Measurements from ENCODE around the gene KIRREL3.

The KIRREL3 gene

DNA sequence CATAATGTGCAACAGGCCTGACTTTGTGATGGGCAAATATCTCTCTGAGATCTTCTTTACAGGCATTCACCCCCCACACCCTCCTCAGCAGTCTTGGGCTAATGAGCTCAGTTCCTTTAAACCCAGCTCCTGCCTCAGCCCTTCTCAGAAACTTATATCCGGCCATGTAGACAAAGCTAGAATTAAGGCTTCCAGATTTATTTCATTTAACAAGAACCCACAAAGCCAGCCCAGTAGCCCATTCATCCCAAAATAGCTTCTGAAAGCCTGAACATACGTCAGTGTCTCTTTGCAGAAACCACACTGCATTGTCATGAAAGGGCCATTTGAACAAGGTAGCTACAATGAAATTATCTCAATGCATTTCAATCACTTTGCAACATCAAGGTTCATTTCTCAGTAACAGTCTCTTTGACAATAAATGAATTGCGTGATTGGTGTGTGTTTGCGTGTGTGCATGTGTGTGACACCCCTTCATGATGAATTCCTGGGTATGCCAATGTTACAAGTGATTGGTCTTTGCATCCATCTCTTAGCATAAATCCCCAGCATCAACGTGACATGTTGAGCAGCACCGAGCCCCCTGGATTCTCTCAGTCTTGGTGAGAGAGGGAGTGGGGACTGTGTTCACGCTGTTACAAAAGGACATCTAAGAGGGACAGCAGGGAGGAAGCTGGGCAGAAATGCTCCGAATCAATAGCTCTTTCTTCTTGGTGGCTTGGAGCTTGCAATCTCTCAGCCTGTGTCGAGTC is 299.6 kb downstream of the KIRREL3 start:
- no peak for DNase-seq

DNA sequence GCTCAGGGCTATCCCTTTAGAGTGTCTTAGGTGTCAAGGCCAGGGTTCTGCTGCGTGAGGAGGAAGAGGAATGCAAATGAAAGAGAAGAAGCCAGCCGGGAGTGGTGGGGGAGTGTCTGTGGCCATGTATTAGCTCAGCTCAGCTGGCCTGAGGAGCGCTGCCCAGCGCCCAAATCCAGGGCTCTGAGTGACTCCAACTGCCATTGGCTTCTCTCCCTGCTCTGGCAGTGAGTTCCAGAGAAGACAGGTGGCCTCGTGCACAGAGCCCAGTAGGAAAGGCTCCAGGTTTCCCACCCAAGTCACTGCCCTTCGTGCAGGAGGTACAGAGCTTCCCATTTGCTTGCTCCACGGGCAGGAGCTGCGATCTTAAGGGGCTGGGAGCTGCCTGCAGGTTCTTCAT is 302.0 kb downstream of the KIRREL3 start:
- DNase-seq: no peak

DNA sequence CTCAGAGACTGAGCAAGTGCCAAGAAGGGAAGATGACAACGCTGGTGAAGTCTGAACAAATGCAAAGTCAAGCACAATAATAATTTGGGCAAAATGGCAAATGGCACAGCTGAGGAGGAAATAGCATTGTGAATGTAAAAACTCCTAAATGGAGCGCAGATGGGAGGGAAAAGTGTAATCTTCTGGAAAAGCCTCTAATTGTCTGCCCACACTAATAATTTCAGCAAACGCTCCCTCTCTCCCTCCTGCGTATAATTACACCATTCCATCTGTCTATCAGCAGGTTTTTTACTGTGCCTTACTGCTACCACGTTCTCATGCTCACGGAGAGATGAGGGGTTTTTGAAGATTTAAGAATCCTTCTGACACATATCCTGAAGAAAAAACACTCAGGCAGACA is 302.6 kb downstream of the KIRREL3 start:
- no peak for DNase-seq

DNA sequence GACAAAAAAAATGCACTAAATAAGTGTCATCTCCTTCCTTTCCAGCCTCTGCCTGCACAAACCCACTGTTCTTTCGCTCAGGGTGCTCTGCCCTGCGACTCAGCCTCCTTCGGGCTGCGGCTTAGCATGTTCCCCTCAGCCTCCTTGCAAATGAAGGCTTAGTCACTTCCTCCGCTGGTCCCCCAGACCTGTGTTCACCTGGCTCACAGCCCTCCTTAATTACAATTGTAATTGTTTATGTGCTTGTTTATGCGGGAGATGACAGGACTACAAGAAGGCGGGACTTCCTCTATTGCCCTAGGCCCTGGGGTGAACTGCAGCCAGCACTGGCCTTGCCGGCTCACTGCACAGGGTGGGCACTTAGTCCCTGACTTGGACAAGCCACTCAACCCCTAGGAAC is 303.6 kb downstream of the KIRREL3 start:
- DNase-seq: no peak

DNA sequence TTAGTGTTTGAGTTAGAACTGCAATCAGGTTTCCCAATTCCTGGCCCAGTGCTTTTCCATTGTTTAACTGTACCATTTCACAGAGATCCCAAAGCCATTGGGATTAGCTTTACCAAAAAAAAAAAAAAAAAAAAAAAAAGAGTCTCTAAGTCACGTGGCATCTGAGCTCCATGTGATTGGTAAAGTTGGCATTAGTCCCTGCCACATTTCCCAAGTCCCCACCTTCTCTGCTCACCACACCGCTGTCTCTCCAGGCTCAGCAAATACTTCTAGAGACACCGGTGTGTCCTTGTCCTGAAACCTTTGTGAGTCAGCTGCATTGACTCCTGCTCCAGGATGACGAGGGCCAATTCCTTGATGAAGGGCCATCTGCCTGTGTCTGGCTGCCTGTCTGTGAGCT is 305.3 kb downstream of the KIRREL3 start:
- no peak for DNase-seq

DNA sequence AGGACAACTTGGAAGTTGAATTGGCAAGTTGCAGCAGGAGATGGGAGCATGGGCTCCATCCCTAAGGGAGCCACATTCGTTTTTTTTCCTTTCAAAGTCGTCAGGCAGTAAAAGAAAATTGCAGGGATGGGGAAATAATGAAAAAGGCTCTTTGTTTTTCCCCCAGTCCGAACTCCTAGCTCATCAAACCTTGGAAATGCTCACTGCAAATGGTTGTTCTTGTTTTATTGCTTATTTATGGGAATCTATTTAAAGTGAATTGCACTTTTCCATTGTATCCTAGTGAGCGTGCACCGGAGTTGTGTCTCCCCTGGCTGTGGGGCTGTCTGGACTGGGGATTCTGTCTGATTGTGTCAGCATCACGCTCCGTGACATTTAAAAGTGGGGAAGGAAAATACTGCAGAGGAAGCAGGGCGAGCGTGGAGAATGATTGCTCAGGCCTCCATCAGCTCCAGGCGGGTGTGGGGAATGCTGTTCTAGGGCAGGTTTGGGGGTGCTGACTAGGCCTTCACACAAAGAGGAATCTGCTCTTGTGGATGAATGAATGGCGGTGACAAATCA is 306.4 kb downstream of the KIRREL3 start:
- DNase-seq: no peak

DNA sequence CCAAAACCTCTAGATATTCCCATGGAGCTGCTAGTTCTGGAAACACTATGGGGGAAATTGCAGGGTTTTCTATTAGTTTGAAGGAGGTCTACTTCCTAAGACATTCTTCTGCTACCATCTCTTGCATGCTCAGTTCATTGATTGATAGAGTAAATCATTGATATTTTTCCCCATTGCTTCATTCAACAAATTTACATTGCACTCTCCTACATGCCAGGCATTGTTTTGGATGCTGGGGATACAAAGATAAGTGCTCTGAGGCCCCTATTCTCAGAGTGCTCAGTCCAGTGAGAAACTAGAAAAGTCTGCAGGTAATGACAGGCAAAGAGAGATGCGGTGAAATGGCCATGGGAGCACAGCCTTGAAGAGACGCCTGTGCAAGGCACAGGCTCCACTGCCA is 313.1 kb downstream of the KIRREL3 start:
- no peak for DNase-seq

DNA sequence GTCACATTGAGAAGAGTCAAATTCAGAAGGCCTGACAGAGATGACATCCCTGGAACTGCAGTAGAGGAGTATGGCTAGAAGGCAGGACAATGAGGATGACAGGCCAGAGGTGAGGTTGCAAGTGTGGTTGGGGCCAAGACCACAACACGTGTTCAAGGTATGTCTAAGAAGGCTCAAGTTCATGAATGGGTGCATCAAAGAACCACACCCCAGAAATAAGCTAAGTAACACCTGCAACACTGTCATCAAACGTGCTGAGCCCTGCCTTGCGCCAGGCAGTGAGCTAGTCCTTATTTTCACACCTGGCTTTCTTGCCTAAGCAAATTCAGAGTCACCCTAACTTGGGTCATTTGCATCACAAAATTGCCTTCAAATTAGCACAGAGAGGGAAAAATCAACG is 313.6 kb downstream of the KIRREL3 start:
- no peak for DNase-seq

DNA sequence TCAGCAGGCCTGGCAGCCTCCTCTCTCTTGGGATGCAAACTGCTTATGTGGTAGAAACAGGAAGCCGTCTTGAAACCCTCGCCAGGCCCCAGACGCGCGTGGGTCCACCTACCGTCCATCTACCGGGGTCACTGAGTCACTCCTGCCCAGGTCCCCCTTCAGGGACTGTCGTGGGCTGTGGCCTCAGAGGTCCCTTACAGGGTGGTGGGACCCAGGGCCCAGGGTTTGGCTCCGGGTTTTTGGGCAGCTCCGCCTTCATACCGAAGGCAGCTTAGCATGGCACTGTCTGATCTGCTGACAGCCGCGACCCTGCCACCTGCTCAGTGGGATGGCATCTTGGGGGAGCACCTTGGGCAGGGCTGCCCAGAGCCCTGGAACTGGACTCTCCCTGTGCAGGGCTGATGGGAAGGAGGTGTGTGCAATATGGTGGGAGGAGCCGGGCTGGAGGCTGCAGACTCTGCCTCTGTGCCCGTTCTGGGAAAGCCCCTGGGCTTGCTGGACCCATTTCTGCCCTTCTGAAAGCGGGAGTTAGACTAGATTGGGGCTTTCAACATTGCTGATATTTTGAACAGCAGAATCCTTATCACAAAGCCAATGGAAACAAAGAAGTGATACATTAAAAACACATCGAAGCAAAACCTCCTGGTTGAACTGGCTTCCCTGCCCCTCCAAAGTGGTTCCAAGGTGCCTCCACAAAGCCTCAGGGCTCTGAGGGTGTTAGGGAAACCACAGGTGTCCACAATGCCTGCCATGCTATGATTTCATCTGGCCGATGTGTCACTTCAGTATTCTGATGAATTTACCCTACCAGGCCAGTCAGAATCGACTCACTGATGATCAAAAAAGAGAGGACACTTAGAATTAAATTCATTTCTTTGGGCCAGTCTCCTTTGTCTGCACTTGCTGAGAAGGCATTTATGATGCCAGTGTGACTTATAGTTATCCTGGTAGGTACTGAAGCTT is 316.5 kb downstream of the KIRREL3 start:
- no peak for DNase-seq

DNA sequence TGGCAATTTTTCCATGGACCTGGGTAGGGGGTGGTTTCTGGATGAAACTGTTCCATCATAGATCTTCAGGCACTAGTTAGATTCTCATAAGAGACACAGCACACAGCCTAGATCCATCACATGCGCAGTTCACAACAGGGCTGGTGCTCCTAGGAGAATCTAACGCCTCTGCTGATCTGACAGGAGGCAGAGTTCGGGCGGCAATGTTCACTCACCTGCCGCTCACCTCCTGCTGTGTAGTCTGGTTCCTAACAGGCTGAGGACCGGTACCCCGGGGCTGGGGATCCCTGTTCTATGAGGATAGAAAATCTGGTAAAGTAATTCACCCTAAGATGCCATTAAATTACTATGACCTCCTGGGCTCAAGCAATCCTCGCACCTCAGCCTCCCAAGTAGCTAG is 318.0 kb downstream of the KIRREL3 start:
- no peak for DNase-seq

DNA sequence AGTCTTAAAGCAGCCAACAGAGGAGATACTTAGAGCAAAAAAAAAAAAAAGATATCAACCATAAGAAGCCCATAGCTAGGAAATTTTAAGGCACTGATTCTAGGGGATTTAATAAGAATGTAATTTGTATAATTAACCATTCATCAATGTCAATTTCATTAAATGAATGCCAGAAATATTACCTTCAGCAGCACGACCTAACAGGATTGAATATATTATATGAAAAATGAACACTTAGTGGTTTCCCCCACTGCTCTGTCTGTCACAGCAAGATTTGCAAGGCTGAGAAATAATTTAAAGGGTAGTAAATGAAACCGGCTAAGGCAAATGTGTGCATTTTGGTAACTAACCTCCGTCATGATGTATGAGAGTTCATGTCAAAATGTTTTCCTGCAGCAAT is 319.9 kb downstream of the KIRREL3 start:
- no peak for DNase-seq

DNA sequence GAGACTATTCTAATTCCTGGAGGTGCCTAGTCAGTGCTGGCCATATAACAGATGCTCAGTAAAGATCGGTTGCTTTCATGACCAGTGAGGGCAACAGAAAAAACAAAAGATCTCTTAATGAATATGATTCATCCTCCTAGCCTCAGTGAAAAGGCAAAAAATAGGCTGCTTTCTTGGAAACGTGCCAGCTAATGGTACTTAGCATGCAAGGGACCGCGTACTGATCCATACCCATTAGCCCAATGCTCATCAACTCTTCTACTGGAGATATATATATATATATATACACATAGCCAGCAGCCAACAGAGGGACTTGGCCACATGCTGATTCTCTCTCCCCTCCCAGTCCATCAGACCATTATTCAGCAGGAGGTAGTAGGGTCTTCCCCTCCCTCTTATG is 320.4 kb downstream of the KIRREL3 start:
- no peak for DNase-seq

DNA sequence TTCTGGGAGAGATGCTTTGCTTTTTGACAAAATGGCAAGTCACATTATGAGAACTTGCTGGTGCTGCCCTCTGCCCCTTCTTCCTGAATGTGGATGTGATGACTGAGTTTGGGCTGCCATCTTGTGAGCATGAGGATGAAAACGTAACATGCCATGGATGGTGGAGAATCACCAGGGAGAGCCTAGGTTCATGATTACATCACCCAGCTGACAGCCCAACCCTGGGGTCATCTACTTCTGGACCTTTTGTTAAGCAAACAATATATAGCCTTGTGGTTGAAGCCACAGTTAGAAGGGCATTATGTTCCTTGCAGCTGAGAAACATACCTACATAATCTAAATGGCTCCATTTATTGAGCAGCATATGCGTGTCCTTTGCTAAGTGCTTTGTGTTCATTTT is 321.5 kb downstream of the KIRREL3 start:
- DNase-seq: no peak

DNA sequence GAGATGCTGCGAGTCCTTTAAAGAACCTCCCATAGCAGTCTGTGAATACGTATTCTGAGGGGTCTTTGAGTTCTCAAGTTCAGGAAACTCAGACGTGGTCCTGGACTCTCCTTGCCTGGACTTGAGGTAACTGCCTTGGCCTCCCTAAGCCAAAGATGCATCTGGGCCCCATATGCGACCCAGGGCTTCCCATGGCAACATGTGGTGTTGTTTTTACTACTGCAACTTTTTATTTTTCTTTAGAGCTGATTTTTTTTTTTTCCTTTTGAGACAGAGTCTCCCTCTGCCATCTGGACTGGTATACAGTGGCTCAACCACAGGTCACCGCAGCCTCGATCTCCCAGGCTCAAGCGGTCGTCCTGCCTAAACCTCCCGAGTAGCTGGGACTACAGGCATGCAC is 324.0 kb downstream of the KIRREL3 start:
- no peak for DNase-seq

DNA sequence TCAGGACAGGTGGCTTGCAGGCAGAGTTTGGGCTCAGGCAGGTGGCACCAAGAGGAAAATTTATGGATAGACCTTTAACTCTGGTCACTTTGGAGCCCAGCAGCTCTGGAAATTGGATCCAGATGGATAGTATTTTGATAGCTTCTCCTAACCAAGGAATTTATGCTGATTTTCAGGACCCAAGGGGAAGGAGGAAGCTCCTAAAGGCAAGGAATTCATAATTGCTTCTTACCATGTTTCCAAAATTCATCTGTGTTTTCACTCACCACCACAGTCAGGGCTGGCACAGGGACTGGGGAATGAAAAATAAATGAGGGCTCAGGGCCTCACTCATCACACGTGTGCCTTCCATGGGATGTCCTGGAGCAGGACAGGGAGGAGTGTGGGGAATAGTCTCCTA is 327.3 kb downstream of the KIRREL3 start:
- DNase-seq: no peak

DNA sequence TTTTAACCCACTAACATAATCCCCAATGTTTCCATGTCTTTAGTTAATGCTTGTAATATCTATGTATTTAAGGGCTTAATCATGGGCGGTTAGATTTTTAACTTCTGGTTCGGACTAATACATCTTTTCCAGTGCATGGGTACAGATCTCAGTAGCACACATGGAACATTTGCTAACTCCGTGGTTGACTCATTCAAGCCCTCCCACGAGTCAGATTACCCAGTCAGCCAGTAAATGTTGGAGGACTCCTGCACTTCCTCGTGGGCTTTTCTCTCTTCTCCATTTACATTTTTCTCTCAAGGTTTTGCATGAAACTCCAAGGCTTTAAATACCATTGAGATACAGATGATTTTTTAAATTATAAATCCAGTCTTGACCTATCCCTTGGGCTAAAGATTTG is 331.2 kb downstream of the KIRREL3 start:
- no peak for DNase-seq

DNA sequence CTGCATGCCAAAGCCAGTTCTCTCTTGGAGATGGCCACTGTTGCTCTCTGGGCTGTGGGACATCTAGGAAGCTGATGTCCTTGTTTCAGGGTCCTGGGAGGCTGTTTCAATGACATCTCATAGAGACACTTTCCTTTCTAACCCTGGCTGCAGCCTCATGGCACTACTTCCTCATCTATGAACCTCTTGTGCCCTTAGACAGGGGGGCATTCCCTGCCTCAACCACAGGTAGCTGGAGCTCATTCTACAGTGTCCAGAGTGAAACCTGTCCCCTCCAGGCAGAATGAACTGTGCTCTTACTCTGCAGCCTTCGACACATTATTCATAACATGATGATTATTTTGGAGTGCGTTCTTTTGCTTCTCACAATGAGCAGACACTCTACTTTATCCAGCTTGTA is 335.9 kb downstream of the KIRREL3 start:
- no peak for DNase-seq

DNA sequence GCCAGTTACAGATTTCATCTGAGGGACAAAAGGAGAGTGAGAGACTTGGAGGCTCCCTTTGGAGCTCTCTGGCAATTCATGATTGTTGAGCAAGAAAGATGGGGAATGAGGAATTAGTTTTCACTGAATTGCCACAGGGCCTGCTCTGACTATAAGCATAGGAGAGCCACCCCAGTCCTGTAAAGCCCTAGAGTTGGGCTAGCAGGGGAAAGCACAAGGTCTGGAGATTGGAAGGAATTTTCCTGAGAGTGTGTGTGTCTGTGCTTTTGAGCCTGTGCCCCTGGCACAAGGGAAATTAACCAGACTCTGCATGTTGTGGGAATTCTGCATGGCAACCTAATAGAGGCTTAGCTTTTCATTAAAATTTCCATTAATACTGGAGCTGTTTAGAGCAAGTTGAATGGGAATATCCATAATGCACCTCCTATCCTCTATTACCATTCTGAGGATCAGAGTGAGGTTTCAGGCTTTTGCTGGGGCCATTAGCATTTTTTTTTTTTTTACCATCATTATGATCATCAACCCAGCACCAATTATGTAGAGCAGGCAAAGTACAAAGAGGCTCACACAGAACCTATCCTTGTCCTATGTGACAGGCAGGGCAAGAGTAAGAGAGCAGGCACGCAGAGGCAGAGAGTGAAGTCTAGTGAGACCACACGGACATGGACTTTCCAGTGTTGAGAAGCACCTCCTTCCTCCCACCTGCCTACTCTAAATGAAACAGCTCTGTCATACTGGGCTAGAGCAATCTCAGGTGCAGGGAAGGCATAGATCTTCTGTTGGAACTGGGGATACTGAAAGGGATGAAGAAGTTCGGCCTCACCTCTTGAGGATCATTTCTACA is 336.6 kb downstream of the KIRREL3 start:
- no peak for DNase-seq

DNA sequence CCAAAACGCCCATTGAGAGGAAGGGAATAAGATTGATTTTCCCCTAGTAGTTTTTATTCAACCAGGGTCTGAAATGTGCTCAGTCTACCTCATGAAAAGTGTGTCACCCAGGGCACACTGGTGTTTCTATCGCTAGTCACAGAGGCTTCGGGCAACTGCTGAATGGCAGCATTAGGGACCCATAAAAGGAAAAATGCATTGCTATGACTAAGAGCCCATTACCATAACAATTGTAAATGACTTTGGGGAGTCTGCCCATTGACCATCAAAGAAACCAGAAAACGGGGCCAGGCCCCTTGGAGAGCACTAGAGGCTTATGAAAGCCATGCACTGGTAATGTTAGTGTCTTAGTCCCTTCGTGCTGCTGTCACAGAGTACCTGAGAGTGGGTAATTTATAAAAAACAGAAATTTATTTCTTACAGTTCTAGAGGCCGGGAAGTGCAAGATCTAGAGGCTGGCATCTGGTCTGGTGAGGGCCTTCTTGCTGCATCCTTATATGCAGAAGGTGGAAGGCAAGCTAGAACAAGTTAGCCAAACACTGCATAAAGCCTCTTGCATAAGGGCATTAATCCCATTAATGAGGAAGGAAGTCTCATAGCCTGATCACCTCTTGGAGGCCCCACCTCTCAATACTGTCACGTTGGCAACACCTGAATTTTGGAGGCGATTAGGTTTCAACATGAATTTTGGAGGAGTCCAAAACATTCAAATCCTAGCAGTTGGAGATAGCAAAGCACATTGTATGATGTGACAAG is 338.4 kb downstream of the KIRREL3 start:
- no peak for DNase-seq

DNA sequence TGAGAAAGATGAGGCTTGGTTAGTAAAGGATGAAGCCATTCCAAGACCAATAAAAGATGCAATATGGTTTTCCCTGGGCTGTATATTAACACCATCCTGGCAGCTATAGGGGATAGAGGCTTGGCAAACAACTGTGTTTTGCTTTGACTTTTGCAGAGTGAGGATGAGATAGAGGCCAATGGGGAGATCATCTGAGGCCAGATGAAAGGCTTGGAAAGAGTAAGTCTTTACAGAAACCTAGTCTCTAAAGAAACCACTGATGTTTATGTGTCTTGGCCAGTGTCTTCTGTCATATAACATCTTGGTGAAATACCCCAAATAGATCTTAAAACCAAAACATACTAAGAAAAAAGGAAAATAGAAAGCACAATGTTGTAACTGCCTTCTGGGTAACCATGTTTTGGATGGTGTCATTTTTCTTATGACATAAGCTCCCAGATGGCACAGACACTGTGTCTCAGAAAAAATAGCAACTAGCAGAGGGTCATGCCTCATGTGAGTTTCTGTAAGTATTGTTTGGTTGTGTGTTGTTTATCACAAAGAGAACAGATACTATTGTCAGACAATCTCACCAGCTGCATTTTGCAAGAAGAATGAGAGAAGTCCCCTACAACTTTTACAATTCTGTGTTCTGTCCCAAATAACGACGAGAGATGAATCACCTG is 339.7 kb downstream of the KIRREL3 start:
- DNase-seq: no peak

DNA sequence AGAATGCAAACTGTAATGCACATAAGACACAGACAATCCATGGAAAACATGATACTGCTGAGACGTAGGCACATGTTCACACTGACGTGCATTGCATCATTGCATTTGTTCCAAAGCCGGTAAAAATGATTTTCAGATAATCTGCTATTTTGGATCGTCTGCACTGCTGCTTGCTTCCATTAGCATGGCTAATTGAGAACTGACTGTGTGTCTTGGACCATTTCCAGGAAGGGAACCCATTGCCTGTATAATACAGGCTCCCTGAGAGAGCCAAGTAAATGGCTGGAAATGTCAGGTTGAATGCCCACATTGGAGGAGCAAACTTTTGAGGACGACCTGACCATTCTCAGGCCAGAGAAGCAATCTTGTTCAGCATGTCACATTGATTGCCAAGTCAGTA is 340.2 kb downstream of the KIRREL3 start:
- DNase-seq: no peak

Data from activated CD4-positive, alpha-beta T cell treated with anti-CD3 and anti-CD28 coated beads for 4 hours (primary cell).